NCI-H774 (cell line): Measurements from ENCODE around the gene TCERG1L.
"Not testable (repeated sequence)": the region's sequence is repeated elsewhere in the genome, so short reads cannot be mapped to it uniquely, and the experiment has no call there.

Experiments
- DNase-seq: peaks from one replicate; lab custom pipeline; 2025; lab: John Stamatoyannopoulos, UW

The TCERG1L gene

DNA sequence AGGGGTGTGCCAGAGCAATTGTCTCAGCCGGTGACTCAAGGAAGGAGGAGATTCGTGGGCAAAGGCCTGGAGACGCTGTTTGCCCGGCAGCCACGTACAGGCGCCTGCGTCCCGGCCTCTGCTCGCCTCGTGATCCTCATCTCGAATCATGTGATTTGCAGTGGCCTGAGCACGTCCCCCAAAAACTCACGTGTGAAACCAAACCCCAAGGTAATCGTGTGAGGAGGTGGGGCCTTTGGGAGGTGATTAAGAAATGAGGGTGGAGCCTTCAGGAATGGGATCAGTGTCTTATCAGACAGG lies 226.8 kb downstream of the TCERG1L start:
- DNase-seq: no peak

DNA sequence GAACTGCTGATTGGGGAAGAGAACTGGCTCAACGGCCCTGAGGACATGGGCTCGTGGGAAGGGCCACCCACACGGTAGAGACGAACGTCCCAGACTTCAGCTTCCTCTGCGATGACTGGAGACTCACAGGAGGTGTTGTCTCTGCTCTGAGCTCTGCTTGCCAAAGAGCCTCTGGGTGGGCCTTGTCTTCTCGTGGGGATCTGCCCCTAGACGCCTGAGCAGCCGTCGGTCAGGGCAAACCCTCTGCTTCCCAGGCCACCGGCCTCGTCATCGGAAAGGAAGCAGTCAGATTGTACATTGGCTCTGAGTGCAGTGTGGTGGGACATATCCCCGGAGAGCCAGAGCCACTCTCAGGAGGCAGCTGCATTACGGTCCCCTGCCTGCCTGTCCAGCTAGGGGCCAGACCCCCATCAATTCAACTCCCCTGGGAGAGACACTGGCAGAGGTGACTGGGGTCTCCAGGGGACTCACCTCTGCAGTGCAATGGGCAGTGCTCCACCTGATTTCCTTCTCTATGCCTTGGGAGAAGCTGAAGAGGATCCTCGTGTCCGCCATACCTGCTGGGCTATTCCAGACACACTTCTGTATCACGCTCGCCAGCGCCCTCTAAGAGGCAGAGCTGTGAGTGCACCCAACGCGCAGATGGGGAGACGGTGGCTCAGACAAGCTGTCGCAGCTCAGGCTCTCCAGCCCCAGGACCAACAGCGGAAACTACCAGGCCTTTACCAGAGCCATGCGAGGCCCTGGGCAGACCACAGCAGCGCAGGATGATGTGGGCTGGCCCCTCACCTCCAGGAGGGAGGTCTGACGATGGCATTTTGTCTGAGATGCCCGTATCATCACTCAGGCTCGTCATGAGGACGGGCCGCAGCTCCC lies 227.4 kb downstream of the TCERG1L start:
- DNase-seq: no peak

DNA sequence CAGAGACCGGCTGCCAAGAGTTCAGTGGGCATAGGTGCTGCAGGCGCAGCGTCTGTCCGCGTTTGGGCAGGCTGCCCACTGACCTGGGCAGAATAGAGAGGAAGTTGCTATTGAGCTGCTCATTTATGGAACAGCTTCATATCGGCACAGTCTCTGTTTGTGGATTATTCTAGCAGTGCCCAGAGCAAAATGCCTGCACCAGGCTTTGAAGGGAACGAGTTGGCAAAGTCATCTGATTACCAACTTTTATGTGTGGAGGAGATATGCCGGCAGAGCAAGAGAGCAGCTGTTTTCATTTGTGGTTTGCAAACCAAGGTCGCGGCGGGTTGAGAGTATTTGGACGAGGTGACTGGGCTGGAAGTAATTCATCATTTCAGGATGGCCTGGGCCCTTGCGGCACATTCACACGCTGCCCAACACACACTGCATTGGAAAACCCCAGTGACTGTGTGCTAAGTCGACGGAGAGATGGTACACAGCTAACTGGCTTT lies 228.5 kb downstream of the TCERG1L start:
- no peak for DNase-seq

DNA sequence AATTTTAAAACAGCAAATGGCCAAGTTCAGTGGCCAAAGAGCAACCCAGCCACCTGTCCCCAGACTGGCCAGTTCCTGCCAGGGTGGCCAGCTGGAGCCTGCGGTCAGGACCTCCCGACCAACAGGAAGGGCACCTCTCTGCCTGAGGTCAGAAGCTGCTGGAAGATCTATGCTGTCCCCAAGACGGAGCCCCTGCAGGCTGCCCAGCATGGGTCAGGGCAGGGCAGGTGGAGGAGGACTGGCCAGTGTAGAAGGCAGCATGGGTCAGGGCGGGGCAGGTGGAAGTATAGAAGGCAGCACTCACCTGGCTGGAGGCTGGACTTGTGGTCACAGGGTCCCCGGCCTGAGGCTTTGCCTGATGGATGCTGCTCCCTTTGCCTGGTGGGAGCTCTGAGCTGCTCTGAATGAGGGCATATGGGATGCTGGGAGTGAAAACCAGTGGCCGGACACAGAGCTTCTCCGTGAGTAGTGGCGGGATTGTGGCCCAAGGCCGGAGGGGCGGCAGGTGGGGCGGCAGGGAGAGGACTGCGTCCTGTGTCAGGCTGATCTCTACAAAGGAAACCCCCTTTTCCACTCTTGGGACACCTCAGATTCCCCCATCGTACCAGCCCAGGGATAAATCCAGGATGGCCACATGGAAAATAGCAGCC lies 229.2 kb downstream of the TCERG1L start:
- no peak for DNase-seq

DNA sequence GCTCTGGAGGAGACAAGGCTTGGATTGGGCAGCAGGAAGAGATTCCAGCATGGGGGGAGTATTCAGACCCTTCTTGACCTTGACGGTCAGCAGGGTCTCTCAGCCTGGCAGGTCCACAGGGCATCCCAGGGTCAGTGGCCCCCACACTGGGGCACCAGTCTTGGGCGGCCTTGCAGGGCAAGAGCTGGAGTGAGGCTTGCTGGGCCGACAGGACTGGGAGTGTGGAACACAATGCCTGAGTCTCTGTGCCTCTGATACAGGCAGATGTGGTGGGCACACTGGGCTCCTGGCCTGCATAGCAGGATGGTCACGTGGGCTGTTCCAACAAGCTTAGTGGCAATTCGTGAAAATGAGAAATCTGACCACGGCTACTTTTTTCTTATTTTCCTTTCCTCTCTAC lies 229.7 kb downstream of the TCERG1L start:
- no peak for DNase-seq

DNA sequence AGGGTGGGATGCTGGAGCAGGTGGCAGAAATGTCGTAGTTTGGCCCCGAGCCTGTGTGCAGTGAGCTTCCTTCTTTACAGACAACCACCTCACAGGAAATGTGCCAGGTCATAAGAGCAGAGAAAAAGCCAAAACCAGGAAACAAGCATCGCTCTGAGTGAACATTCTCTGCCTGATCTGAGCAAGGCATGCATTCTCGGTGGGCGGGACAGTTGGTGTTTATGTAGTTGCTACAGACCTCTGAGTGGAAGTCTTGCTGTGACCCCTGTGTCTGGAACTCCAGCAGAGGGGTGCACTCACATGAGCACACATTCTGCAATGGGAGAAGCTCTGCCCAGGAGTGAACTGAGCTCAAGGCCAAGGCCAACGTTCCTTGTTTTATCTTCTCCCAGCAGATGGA lies 230.1 kb downstream of the TCERG1L start:
- no peak for DNase-seq

DNA sequence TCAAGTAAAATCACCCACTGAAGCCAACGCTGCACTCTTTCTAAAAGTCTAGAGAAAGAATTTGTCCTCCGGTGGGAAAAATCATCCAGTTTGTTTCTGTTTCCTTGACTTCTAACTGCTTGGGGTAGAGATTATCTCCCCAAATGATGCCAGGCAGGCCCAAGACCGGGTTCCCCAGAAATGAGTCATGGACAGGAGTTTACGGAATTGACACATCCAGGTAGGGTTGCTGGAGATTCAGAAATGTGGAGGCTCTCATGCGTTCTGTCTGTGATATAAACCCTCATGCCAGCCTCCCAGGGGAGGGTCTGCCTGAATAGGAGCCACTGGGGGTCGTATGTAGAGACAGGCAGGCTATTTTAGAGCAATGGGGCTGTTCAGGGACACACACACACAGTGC lies 230.9 kb downstream of the TCERG1L start:
- DNase-seq: no peak

DNA sequence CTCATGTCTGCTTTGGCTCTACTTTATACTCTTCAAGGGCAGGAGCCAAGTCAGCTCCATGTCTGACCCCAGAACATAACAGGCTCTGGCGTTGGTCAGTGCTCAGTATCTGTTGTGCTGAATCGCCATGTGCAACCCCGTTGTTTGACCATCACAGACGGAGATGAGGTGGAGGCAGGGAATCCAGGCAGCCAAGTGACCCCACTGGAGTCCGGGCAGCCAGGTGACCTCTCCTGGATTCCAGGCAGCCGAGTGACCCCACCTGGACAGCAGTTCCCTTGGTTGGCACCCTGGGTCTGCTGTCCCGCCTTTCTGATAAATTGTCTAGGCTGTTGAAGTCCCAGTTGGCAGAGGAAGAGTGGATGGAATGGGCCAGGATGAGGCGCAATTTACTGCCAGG lies 232.2 kb downstream of the TCERG1L start:
- DNase-seq: no peak

DNA sequence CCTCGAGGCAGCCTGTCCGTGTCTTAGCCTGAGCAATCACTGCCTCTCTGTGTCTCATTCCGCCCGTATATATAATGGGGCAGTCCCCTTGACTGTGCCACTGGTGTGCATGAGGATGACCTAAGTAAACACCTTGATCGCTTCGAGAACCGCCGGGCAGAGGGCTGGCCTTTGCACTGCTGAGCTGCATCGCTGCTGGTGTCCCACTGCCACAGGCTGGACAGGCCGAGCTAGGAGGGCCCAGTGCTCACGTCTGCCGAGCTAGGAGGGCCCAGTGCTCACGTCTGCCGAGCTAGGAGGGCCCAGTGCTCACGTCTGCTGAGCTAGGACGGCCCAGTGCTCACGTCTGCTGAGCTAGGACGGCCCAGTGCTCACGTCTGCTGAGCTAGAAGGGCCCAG lies 232.6 kb downstream of the TCERG1L start:
- DNase-seq: not testable (repeated sequence)

DNA sequence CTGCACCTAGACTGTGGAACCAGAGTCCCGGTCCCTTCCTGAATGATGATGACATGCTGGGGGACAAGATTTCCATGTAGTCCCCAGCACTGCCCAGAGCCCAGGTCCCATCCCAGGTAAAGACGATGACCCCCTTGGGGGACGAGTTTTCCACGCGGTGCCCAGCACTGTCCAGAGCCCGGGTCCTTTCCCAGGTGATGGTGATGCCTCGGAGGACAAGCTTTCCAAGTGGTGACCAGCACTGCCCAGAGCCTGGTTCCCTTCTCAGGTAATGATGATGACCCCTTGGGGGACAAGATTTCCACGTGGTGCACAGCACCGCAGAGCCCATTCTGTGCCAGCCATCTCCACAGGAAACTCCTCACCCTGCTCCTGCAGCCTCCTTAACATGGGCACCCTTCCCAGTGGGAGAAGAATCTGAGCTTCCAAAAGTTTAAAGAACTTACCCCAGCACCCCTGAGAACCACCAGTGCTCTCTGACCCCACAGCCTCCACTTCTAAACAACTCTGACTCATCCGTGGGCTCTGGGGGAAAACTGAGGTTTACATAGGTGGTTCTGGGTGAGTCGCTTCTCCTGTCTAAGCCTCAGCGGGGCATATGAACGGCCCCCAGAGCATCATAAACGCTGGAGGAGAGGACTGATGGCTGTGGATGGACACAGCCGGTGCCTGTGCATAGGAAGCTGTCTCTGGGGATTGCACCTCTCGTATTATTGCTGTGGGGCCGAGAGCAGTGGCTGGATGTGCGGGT lies 233.2 kb downstream of the TCERG1L start:
- DNase-seq: no peak

DNA sequence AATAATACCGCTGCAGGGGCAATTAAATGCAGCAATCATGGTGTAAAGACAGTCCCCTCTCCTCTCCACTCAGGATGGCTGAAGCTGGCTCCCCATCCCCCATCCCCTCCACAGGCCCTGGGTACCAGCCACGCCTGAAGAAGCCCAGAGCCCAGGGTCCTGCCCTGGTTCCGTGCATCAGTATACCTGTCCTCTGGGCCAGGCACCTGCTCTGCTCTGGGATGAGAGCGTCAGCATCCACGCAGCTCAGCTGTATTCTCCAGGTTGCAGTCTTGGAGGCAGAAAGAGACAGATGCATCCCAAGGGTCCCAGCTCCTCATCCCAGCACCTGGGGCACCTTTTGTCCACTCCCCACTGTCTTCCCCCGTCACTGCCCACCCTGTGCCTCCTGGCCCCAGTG lies 233.8 kb downstream of the TCERG1L start:
- no peak for DNase-seq

DNA sequence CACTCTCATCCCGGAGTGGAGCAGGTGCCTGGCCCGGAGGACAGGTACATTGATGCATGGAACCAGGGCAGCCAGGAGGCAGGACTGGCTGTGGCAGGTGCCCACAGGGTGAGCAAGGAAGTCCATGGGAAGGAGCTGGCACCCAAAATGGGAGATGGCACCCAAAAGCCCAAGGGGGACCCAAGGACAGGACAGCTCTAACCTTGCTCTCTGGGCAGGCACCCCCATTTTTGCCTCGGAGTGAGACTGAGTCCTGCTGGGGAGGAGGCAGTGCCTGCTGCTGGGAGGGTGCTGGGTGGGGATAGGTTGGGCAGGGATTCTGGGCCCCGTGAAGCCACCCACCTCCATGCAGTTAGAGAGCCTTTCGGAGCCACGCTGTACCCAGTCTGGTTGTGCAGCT lies 234.5 kb downstream of the TCERG1L start:
- no peak for DNase-seq

DNA sequence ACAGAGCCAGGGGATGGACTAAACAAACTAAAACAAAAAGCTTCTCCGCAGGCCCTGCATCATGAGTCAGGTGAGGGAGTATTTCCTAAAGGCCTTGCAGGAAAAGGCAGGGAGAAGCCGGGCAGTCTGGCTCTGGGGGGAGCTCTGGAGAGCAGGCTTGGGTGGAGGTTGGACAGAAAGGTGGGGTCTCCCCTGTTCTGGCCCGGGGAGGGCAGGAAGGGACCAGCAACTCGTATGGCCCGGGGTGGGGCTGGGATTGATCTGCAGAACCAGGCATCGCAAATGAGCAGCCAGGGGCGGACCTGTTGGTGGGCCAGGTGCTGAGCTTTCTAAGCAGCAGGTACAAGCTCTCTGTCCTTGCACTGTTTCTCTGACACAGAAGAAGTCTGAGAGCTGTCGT lies 235.2 kb downstream of the TCERG1L start:
- DNase-seq: no peak

DNA sequence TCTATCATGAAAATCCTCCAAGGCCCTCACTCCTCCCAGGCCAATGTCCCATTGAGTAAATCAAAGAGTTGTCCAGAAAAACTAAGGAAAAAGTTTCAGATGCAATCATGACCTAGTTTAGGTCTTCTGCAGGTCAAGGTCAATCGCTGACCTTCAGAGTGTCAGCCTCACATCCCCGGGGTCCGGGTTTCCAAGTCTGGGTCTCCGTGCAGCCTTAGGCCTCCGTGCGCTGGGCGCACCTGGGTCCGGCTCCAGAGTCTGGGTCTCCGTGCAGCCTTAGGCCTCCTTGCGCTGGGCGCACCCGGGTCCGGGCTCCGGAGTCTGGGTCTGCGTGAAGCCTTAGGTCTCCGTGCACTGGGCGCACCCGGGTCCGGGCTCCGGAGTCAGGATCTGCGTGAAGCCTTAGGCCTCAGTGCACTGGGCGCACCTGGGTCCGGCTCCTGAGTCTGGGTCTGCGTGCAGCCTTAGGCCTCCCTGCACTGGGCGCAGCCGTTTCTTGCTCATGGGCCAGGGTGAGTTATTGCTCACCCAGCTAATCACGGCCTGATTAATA lies 236.2 kb downstream of the TCERG1L start:
- DNase-seq: no peak

DNA sequence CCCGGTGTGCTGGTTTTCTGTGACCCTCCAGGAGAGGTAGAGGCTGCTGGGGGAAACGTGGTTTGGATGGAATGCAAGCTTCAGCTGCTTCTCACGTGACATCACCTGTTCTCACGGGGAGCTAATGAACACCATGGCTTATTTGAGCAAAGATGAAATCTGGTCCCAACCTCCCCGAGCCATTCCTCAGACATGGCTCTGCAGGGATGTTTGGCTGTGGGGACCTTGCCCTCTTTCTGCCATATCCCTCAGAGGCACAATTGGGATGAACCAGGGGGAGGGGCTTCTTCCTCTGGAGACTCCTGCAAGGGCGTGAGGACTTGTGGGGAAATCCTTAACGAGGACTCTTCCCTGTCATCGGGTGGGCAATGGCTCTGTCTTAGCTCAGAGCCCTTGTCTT lies 236.8 kb downstream of the TCERG1L start:
- DNase-seq: no peak

DNA sequence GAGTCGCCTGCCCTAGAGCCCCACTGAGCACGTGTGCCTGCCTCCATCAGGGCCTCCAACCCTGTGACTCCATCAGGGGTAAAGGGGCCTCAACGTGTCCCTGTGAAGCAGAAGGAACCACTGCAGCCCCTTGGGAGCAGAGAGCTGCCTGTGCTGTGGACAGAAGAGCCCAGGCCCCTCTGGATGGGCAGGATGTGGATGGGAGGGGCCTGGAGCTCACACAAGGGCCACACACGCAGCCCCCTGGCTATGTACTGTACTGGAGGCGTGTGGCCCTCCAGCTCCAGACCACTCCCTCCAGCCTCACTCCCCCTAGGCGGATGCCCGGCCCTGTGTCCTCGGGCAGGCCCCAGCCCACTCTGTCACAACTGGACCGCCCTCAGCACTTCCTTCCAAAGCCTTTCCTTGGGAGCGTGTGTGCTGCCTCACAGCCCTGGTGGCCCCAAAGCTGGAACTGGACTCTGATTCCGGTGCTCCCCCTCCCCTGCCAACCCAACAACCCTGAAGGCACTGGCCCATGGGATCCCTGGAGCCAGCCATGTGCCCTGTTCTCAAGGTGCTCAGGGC lies 238.0 kb downstream of the TCERG1L start:
- DNase-seq: no peak

DNA sequence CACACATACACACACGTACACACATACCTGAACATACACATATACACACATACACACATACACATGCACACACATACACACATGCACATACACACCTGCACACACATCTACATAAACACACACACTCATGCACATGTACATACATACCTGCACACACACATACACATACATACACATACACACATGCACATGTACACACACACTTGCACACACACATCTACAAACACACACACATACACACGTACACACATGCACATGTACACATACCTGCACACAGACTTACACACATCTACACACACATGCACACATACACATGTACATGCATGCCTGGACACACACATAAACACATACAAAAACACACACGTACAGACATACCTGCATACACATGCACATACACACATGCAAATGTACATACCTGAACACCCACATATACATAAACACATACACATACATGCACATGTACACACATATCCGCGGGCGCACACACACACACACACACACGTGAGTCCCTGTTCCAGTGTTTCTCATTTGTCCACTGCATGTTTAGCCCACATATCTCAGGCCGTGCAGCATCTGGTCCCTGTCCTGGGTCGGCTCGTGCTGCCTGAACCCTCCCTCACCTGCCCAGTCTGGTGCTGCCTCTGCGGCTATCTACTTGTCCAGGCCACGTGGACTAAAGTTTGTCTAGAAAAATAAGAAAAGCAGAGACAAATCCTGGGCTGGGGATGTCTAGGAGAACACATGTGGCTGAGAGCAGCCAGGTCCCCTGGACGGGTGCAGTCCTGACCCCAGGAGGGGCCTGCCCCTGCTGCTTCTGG lies 238.7 kb downstream of the TCERG1L start:
- no peak for DNase-seq

DNA sequence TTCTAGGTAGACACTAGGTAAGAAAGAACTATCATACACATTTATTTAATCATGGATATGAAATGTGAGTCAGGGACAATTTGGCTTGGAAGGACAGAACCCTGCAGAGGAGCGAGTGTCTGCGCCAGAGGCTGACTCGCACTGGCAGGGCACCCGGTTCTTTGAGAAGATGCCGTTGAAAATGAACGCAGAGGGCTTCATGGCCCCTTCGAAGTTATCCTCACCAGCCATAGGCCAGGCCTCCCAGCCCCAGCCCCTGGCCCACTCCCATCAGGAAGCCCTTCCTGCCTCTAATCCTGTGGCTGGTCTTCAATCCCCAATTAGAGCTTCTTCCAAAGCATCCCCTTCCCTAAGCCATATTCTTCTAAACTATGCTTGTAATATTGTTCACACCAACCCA lies 239.8 kb downstream of the TCERG1L start:
- DNase-seq: no peak

DNA sequence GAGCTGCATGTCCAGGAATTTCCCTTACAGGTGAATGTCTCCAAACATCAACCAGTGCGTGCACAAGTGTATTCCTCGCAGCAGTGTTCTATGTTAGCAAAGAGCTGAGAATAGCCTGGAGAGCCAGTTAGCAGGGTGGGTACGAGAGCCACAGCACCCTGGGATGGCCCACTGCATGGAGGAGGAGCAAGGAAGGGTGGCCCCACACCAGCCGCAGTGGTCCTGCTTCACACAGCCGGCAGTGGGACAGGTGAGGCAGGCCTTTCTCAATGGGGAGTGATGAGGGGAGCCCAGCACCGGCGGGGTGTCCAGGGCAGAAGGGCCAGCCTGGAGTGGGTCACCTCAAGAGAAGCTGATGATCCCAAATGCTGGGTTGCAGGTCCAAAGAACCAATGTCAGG lies 240.7 kb downstream of the TCERG1L start:
- DNase-seq: no peak

DNA sequence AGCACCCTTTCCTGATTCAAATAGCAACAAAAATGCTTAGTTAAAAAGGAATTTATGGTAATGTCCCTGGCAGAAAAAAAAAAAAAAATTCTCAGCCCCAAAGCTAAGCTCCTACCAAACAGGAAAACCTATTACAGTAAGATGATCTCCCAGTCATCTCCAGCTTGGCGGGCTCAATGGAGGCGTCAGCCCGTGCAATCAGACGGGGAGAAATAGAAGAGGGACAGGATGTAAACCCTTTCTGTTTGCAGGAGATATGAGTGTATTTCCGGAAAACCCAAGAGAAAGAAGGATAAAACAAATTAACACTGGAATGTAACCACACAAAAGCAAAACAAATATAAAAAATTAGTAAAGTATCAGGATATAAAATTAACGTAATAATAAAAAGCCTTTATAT lies 242.8 kb downstream of the TCERG1L start:
- no peak for DNase-seq

DNA sequence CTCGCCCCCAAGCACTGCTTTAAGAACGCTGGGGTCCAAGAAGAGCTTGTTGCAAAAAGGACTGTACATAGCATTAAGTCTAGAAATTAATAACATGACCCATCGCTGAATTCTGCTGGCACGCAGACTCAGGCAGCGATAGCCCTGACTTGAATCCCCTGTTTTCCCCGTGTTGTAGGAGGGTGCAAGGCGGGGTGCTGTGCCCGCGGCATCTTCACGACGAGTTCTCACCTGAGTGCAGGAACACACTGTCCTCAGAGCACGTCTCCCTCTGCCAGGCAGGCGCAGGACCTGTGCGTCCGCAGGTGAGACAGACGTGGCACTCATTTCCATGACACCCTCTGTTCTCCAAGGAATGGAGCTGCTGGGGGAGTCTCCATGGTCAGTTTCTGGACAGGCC lies 243.2 kb downstream of the TCERG1L start:
- DNase-seq: no peak

DNA sequence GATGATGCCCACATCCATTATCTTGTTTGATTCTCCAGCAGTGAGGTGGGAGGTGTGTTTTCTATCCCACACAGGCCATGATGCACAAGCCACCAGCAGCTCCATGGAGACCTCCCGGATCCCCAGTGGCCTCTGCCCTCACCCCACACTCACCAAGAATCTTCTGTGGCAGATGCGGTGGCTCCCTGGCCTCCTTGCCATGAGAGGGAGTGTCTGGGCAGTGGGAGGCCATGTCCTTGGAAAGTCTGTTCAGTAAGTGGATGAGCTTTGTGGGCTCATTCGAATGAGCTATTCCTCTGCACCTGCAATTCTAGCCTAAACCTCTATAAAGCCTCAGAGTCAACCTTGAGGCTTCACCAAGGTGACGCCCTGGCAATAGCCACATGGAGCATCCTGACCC lies 243.8 kb downstream of the TCERG1L start:
- no peak for DNase-seq
